ENCODE results near the gene KREMEN2. TPM values are rescaled to one million over a fixed set of nuclear protein-coding genes. Genes with fewer than 3 reads are reported as not detected.
"Not testable (repeated sequence)": the region's sequence is repeated elsewhere in the genome, so short reads cannot be mapped to it uniquely, and the experiment has no call there.

Gene KREMEN2
- total RNA-seq, 1 donor from 2014 or later = 8.0 TPM

DNA sequence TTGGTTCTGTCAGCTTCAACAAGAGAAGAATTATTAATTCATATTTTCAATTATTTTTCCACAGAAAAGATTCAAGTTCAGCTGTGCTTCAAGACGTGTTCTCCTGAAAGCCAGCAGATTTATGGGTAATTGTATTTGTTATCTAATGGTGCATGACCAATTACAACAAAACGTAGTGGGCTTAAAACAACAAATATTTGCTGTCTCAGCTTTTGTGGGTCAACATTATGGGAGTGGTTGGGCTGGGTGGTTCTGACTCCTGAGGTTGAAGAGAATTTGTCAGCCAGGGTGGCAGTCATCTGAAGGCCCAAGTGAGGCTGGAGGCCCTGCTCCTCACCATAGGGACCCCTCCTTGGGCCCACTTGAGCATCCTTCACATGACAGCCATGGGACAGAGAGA is 24.1 kb upstream of the KREMEN2 start:
- TF ChIP-seq, protein P1, sequence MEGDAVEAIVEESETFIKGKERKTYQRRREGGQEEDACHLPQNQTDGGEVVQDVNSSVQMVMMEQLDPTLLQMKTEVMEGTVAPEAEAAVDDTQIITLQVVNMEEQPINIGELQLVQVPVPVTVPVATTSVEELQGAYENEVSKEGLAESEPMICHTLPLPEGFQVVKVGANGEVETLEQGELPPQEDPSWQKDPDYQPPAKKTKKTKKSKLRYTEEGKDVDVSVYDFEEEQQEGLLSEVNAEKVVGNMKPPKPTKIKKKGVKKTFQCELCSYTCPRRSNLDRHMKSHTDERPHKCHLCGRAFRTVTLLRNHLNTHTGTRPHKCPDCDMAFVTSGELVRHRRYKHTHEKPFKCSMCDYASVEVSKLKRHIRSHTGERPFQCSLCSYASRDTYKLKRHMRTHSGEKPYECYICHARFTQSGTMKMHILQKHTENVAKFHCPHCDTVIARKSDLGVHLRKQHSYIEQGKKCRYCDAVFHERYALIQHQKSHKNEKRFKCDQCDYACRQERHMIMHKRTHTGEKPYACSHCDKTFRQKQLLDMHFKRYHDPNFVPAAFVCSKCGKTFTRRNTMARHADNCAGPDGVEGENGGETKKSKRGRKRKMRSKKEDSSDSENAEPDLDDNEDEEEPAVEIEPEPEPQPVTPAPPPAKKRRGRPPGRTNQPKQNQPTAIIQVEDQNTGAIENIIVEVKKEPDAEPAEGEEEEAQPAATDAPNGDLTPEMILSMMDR (IDR thresholded peaks at IDR 0.05; ENCODE audit: insufficient read depth, low read depth, low read length) = no peak
- no peak for TF ChIP-seq EZH2 (IDR thresholded peaks at IDR 0.05; ENCODE audit: insufficient read depth, low read length)
- Mint-ChIP-seq H3K27me3 (ENCODE audit: low read depth, unreplicated experiment) (no peaks in the 10 kb centered on the region), H3K4me3 (ENCODE audit: unreplicated experiment) (no peak overlapping the region), H3K4me1 (ENCODE audit: low read depth, unreplicated experiment) (no peaks in the 10 kb centered on the region), H3K9me3 (ENCODE audit: unreplicated experiment) (no peaks in the 10 kb centered on the region), H3K27ac (ENCODE audit: unreplicated experiment) (no peak overlapping the region), H3K36me3 (ENCODE audit: low read depth, unreplicated experiment) (peaks cover 23% of the 10 kb centered on the region)
- Histone ChIP-seq H3K4me1 (ENCODE audit: insufficient read depth, low read length) (no peaks in the 10 kb centered on the region), H3K9ac (ENCODE audit: low read length) (no peak overlapping the region), H3K9me3 (ENCODE audit: insufficient read depth, low read depth, low read length) (no peaks in the 10 kb centered on the region), H4K20me1 (ENCODE audit: insufficient read depth, low read length) (no peaks in the 10 kb centered on the region), H3K4me2 (ENCODE audit: low read length) (no peak overlapping the region), H3K4me3 (ENCODE audit: insufficient read depth, low read depth, low read length) (no peak overlapping the region), H3K36me3 (ENCODE audit: insufficient read depth, low read length) (peaks cover 16% of the 10 kb centered on the region), H2AFZ (ENCODE audit: low read depth, low read length) (no peak overlapping the region), H3K79me2 (ENCODE audit: insufficient read depth, low read length) (no peaks in the 10 kb centered on the region), H3K27me3 (ENCODE audit: insufficient read depth, low read length) (no peaks in the 10 kb centered on the region), H3K27ac (ENCODE audit: low read depth, low read length) (no peak overlapping the region)
- FAIRE-seq = no peak
- no peak for DNase-seq (ENCODE audit: low read depth)

DNA sequence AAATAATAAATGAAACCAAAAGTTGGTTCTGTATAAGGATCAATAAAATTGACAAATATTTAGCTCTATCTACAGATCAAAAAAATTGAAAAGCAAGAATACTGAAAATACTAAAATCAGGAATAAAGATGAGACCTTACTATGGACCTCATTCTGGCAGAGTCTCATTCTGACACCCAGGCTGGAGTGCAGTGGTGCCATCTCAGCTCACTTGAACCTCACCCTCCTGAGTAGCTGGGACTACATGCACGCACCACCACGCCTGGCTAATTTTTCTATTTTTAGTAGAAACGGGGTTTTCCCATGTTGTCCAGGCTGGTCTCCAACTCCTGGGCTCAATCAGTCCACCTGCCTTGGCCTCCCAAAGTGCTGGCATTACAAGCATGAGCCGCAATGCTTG is 22.0 kb upstream of the KREMEN2 start:
- H3K4me1 Mint-ChIP-seq (ENCODE audit: low read depth, unreplicated experiment) = no peaks in the 10 kb centered on the region
- FAIRE-seq (no peak), DNase-seq (ENCODE audit: low read depth) (no peak)
- Histone ChIP-seq H4K20me1 (ENCODE audit: insufficient read depth, low read length) (no peaks in the 10 kb centered on the region), H3K9ac (ENCODE audit: low read length) (no peak overlapping the region), H2AFZ (ENCODE audit: low read depth, low read length) (no peak overlapping the region), H3K36me3 (ENCODE audit: insufficient read depth, low read length) (peaks cover 16% of the 10 kb centered on the region), H3K9me3 (ENCODE audit: insufficient read depth, low read depth, low read length) (no peaks in the 10 kb centered on the region), H3K27me3 (ENCODE audit: insufficient read depth, low read length) (no peaks in the 10 kb centered on the region), H3K4me2 (ENCODE audit: low read length) (no peak overlapping the region), H3K4me3 (ENCODE audit: insufficient read depth, low read depth, low read length) (no peak overlapping the region), H3K4me1 (ENCODE audit: insufficient read depth, low read length) (no peaks in the 10 kb centered on the region), H3K27ac (ENCODE audit: low read depth, low read length) (no peak overlapping the region), H3K79me2 (ENCODE audit: insufficient read depth, low read length) (no peaks in the 10 kb centered on the region)
- peaks cover 30% of the 10 kb centered on the region for H3K36me3 Mint-ChIP-seq (ENCODE audit: low read depth, unreplicated experiment)
- no peak overlapping the region for H3K27ac Mint-ChIP-seq (ENCODE audit: unreplicated experiment)
- no peaks in the 10 kb centered on the region for H3K27me3 Mint-ChIP-seq (ENCODE audit: low read depth, unreplicated experiment)
- no peaks in the 10 kb centered on the region for H3K9me3 Mint-ChIP-seq (ENCODE audit: unreplicated experiment)
- TF ChIP-seq, protein P1 (IDR thresholded peaks at IDR 0.05; ENCODE audit: insufficient read depth, low read depth, low read length) = no peak
- TF ChIP-seq EZH2 (IDR thresholded peaks at IDR 0.05; ENCODE audit: insufficient read depth, low read length) = no peak
- no peak overlapping the region for H3K4me3 Mint-ChIP-seq (ENCODE audit: unreplicated experiment)

DNA sequence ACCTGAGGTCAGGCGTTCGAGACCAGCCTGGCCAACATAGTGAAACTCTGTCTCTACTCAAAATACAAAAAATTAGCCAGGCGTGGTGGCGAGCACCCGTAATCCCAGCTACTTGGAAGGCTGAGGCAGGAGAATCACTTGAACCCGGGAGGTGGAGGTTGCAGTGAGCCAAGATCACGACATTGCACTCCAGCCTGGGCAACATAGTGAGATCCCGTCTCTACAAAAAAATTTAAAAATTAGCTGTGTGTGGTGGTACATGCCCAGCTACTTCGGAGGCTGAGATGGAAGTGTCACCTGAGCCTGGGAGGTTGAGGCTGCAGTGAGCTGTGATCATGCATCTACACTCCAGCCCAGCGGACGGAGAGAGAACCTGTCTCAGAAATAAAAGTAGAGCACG is 20.4 kb upstream of the KREMEN2 start:
- not testable (repeated sequence) for H3K4me1 ChIP-seq (ENCODE audit: insufficient read depth, low read length); H2AFZ ChIP-seq (ENCODE audit: low read depth, low read length); H4K20me1 ChIP-seq (ENCODE audit: insufficient read depth, low read length); H3K9me3 ChIP-seq (ENCODE audit: insufficient read depth, low read depth, low read length); H3K4me2 ChIP-seq (ENCODE audit: low read length); H3K4me3 ChIP-seq (ENCODE audit: insufficient read depth, low read depth, low read length); H3K79me2 ChIP-seq (ENCODE audit: insufficient read depth, low read length); FAIRE-seq; H3K27me3 ChIP-seq (ENCODE audit: insufficient read depth, low read length); DNase-seq (ENCODE audit: low read depth); H3K27me3 Mint-ChIP-seq (ENCODE audit: low read depth, unreplicated experiment); H3K9ac ChIP-seq (ENCODE audit: low read length); H3K27ac Mint-ChIP-seq (ENCODE audit: unreplicated experiment); H3K4me1 Mint-ChIP-seq (ENCODE audit: low read depth, unreplicated experiment); H3K27ac ChIP-seq (ENCODE audit: low read depth, low read length); H3K9me3 Mint-ChIP-seq (ENCODE audit: unreplicated experiment); H3K4me3 Mint-ChIP-seq (ENCODE audit: unreplicated experiment)
- H3K36me3 ChIP-seq (ENCODE audit: insufficient read depth, low read length) = peaks cover 16% of the 10 kb centered on the region
- H3K36me3 Mint-ChIP-seq (ENCODE audit: low read depth, unreplicated experiment) = peaks cover 35% of the 10 kb centered on the region
